GM21515 (cell line): ENCODE results near the gene PCNX1.
"Not testable (repeated sequence)": the region's sequence is repeated elsewhere in the genome, so short reads cannot be mapped to it uniquely, and the experiment has no call there.

Experiments used
- ATAC-seq: cut with Tn5 transposase; IDR thresholded peaks from one replicate; pipeline ENCODE4 v1.9.1; 2021; ENCODE audit not compliant: unreplicated experiment

The PCNX1 gene

DNA sequence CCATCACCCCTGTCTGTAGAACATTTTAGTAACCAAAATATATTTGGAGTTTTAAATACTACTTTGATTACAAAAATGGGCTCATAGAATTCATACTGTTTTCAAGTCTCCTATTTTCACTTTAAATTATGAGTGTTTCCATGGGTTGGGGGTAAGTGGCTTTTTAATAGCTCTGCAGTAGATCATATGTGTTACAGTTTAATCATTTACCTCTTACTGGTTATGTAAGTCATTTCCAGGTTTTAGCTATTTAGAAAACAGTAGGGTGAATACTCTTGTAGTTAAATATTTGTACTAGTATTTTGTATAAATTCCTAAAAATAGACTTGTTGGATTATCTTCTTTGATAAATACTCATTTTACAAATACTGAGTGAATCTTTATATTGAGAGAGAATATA, 8.2 kb downstream of the PCNX1 start:
- no peak for ATAC-seq

DNA sequence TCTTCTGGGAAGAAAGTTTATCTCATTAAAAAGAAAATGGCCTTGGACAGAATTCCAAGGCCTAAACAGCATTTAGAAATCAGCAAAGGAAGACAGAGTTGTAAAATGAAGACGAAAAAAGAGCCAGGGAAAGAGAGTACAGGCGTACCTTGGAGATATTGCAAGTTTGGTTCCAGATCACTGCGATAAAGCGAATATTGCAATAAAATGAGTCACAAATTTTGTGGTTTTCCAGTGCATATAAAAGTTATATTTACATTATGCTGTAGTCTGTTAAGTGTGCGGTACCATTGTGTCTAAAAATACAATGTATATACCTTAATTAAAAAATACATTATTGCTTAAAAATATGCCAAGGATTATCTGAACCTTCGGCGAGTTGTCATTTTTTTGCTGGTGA, 9.0 kb downstream of the PCNX1 start:
- ATAC-seq: no peak

DNA sequence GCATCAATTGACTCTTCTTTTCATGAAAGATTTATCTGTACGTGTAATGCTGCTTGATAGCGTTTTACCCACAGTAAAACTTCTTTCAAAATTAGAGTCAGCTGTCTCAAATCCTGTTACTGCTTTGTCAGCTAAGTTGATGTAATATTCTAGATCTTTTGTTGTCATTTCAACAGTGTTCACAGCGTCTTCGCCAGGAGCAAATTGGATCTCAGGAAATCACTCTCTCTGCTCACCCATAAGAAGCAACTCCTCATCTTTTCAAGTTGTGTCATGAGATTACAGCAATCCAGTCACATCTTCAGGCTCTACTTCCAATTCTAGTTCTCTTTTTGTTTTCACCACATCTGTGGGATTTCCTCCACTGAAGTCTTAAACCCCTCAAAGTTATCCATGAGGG, 9.5 kb downstream of the PCNX1 start:
- no peak for ATAC-seq

DNA sequence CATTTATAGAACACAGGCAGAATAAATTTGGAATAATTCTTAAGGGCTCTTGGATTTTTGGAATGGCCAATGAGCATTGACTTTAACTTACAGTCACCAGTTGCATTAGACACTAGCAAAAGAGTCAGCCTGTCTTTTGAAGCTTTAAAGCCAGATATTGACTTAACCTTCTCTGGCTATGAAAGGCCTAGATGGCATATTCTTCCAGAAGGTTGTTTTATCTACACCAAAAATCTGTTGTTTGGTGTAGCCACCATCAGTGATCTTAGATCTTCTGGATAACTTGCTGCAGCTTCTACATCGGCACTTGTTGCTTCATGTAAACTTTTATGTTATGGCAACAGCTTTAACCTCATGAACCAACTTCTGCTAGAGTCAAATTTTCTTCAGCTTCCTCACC, 10.4 kb downstream of the PCNX1 start:
- ATAC-seq: no peak

DNA sequence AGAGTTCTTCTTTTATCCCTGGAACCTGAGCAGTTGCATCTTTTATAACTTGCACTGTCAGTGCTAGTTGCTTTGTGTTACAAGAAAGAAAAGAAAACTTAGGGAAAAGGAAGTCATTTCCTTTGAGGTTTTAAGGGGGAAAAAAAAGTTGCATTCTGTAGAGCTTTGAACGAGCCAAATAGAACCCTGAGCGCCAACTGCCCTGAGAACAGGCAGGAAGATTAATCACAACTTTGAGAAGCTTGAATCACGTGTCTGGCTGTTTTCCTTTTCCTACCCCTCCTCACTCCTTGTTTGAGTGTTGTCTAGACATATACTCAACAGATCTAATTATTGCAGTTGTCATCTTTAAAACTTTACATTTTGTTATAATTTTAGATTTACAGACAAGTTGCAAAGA, 12.5 kb downstream of the PCNX1 start:
- ATAC-seq: no peak

DNA sequence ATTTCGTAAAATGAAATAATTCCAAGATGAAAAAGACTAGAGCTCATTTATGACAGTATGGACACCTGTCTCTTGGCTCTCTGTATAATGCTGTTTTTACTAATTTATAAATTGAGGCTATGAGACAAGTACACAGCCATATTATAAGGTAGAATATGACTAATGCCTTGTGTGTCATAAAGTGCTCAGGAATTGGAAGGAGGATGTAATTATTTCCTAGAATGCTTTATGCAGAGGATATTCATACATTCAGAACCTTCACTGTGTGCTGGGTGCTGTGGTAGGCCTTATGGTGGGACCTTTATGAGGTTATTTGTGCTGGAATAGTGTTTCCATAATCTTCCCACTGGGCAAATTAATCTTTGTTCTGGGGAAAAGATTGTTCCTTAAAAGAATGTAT, 13.3 kb downstream of the PCNX1 start:
- ATAC-seq: no peak

DNA sequence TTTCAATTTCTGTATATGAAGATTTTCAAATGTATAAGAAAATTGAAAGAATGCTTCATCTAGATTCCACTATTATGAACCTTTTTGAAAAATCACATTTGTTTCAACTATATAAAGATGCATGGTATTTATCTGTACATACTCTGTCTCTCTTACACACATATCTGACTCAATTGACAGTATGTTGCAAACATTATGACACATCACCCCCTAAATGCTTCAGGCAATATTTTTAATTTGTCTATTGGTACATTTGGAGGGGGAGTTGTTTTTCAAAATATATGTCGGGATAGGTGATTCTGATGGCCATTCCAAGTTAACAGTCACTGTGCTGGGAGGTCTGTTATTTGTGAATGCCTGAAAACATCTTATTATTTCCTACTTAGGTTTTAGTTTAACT, 14.4 kb downstream of the PCNX1 start:
- ATAC-seq: no peak

DNA sequence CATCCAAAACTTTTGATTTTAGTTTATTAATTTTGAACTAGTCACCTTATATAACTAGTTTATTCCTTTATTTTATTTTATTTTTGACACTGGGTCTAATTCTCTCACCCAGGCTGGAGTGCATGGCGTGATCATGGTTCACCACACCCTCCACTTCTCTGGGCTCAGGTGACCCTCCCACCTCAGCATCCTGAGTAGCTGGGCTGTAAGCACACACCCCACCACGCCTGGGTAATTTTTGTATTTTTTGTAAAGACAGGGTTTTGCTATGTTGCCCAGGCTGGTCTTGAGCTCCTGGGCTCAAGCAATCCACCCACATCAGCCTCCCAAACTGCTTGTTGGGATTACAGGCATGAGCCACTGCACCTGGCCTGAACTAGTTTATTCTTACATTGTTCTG, 17.3 kb downstream of the PCNX1 start:
- ATAC-seq: no peak

DNA sequence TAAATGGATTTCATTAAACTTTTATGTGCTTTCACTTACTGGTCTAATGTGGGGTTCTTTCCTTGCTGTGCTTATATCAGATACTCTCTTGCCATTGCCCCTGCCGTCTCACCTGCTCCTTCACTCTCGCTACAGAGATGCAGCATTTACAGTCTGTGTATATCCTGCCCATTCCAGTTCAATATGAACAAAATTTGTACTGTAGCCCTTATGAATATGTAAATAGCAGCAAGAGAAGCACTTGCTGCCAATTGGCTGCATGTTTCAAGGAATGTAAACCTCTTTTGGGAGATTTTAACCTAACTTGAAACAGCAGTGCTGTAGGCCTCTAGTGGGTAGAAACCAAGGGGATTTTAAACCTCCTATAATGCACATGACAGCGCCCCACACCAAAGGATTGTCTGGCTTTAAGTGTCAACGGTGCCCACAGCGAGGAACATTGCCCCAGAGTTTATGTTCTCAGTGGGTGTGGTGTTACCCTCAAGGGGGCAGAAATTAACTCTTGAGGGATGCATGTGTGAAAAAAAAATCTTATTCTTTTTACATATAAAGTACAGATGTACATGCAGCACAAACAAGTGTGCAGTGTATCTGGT, 19.1 kb downstream of the PCNX1 start:
- ATAC-seq: no peak

DNA sequence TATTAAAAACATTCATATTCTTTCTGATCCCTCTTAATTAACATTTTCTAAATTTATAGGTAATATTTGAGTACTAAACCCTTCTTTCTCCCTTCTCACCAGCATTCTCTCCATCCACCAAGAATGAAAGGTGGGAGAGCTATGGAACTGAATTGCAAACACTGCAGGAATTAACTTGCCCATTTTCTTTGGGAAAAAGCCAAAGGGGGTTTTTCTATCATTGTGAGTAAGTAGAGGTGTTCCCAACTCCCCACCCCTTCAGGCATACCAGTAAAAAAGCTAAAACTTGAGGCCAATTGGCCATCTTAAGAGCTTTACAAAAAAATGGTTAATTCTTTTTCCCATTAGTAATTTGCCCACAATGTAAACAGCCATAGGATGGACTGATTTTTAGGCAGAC, 23.7 kb downstream of the PCNX1 start:
- ATAC-seq: no peak

DNA sequence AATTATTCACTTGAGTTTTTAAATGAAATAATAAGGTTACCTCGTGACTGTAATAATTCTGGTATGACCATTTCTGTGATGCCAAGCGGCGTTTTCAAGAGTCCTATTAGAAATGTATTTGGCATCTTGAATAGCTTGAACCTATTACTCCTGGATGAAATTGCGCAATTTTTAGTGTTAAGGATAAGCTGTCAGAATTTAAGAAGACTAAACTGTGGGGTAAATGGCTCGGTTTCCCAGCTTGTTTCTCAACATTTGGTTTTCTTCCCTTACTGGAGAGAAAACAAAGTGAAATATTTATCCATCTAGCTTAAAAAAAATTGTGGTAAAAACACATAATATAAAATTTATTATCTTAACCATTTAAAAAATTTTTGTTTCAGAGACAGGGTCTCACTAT, 26.8 kb downstream of the PCNX1 start:
- ATAC-seq: no peak

DNA sequence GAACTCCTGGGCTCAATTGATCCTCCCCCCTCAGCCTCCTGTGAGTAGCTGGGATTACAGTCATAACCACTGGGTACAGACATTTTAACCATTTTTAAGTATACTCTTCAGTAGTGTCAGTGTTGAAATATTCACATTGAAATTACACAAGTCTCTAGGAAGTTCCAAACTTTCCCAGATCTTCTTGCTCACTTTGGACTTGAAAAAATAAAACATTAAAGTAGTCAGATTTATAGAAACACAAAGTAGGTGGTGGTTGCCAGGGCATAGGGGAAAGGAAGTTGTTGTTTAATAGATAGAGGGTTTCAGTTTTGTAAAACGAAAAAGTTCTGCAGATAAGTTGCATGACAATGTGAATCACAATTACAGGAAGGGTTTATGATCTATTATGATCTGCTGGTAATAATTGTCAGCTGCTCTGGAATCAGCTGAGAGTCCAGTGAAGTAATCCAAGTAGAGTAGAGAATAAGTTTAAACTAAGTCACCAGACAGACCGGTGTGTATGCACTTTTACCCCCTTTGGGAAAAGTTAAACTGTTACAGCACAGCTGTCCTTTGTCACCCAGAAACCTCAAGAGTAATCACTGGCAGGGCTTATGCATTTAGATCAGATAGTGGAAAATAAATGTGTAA, 27.4 kb downstream of the PCNX1 start:
- ATAC-seq: peak; percentile 79

DNA sequence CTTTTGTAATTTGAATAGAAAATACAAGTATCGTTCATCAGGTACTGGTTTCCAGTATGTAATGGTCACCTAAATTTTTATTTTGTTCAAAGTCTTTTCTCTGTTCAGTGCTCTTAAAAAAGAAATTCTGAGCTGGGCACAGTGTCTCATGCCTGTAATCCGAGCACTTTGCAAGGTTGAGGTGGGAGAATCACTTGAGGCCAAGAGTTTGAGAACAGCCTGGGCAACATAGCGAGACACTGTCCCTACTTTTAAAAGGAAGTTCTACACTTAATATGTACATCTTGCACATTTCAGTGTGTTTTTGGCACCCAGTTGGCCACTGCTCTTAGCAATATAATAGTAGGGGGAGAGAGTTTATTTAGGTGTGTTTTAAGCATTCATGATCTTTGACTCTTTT, 27.9 kb downstream of the PCNX1 start:
- ATAC-seq: no peak

DNA sequence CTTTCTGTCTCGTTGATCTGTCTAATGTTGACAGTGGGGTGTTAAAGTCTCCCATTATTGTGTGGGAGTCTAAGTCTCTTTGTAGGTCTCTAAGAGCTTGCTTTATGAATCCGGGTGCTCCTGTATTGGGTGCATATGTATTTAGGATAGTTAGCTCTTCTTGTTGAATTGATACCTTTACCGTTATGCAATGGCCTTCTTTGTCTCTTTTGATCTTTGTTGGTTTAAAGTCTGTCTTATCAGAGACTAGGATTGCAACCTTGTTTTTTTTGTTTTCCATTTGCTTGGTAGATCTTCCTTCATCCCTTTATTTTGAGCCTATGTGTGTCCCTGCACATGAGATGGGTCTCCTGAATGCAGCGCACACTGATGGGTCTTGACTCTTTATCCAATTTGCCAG, 32.4 kb downstream of the PCNX1 start:
- ATAC-seq: not testable (repeated sequence)

DNA sequence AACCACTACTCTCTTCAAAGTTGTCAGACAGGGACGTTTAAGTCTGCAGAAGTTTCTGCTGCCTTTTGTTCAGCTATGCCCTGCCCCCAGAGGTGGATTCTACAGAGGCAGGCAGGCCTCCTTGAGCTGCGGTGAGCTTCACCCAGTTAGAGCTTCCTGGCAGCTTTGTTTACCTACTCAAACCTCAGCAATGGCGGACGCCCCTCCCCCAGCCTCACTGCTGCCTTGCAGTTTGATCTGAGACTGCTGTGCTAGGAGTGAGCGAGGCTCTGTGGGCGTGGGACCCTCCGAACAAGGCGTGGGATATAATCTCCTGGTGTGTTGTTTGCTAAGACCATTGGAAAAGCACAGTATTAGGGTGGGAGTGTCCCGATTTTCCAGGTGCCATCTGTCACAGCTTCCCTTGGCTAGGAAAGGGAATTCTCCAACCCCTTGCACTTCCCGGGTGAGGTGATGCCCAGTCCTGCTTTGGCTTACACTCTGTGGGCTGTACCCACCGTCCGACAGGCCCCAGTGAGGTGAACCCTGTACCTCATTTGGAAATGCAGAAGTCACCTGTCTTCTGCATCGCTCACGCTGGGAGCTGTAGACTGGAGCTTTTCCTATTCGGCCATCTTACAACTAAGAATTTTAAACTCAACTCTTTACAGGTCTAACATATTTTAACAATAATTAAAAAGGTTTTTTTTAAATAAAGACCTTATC, 34.5 kb downstream of the PCNX1 start:
- not testable (repeated sequence) for ATAC-seq

DNA sequence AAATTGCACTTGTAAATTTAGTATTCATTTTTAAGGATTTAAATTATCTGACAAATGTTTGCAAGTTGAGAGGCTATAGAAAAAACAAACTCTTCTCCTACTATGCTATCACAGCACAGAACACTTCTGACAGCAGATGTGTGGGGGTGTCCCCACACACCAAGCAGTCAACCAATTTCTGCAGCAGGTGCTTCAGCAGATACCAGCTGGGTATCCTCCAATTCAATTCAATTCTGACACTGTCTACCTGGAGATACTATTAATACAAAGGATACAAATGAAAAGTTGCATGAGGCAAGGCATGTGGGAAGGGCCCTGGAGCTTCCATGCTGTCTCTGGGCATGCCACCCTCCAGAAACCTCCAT, 35.1 kb downstream of the PCNX1 start:
- no peak for ATAC-seq

DNA sequence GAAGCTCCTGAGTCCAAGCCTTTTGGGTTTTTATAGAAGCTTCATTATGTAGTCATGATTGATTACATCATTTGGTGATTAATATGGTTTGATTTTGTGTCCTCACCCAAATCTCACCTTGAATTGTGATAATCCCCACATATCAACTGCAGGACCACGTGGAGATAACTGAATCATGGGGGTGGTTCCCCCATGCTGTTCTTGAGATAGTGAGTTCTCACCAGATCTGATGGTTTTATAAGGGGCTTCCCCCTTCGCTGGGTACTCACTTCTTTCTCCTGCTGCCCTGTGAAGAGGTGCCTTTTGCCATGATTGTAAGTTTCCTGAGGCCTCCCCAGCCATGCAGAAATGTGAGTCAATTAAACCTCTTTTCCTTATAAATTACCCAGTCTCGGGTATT, 35.5 kb downstream of the PCNX1 start:
- ATAC-seq: not testable (repeated sequence)

DNA sequence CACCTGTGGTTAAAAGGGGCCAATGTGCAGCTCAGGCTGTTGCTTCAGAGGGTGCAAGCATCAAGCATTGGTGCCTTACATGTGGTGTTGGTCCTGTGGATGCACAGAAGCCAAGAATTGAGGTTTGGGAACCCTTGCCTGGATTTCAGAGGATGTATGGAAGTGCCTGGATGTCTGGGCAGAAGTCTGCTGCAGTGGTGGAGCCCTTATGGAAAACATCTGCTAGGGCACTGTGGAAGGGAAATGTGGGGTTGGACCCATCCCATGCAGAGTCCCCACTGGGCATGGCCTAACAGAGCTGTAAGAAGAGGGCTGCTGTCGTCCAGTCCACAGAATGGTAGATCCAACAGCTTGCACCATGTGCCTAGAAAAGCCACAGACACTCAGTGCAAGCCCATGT, 36.6 kb downstream of the PCNX1 start:
- ATAC-seq: no peak

DNA sequence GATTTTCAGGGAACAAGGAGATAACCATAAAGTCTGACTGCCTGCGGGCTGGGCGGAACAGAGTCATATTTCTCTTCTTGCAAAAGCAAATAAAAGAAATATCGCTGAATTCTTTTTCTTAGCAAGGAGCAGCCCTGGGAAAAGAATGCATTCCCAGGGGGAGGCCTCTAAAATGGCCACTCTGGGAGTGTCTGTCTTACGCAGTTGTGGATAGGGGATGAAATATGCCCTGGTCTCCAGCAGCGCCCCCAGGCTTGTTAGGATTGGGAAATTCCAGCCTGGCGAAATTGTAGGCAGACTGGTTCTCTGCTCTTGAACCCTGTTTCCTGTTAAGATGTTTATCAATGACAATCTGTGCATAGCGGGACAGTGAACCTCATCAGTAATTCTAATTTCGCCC, 40.5 kb downstream of the PCNX1 start:
- no peak for ATAC-seq

DNA sequence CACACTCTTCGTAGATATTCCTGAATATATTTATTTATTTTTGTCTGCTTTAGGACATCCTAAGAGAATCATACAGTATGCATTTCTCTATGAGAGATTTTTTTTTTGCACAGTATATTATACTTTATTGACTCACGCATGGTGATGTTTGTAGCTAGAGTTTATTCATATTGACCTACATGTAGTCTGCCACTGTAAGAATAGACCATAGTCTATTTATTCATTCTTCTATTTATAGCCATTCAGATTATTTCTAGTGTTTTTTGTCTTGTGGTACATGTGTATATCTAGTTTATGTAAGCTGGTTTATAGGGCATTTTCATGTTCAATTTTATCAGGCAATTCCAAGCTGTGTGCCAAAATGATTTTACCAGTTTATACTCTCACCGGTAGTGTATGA, 45.2 kb downstream of the PCNX1 start:
- ATAC-seq: no peak

DNA sequence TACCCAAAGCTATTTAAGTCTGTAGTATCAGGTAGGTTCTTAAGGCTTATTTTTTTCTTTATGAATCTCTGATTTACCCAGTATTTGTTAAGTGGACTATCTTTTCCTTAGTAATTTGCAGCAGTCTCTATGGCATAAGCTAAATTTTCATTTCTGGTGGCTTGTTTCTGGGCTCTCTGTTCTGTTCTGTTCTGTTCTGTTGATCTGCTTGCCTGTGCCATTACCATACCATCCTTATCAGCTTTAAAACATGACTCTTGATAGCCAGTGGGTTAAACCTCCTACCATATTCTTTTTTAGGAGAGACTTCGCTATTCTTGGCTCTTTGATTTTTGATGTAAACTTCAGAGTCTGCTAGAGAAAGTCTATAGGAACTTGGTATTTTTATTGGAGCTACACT, 46.8 kb downstream of the PCNX1 start:
- ATAC-seq: no peak

DNA sequence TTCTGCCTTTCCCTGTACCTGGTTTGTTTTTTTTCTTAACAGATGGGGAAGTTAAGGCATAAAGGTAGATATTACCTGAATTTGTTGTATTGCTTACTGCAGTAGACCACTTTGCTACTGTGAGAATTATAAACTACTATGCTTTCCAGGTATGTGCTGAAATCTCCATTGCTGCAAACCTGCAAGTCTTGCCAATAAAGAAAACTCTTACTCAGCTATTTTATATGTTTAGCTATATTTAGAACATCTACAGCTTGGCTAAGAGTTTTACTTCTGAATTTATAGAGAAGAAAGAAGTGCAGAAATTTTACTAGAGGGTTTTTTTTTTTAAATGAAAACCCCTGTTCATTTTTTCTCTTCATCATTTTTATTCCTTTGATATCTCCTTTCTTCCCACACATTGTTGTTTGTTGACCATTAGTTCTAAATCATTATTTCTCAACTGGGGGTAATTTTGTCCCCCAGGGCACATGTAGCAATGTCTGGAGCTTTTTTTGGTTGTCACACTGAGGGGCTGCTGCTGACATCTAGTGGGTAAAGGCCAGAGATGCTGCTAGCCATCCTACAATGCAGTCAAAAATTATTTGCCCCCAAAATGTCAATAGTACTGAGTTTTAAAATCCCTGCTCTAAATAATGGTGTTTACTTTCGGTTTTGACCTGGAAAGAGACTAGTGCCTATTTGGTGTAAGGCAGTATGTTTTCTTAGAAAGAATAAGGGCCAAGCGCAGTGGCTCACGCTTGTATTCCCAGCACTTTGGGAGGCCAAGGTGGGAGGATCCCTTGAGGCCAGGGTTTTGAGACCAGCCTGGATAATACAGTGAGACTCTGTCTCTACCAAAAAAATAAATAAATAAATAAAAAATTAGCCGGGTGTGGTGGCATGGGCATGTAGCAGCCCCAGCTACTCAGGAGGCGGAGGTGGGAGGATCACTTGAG, 48.6 kb downstream of the PCNX1 start:
- ATAC-seq: no peak
